ENCODE results near the gene MBOAT2. TPM values are rescaled to one million over a fixed set of nuclear protein-coding genes. Genes with fewer than 3 reads are reported as not detected.

MBOAT2 gene
- total RNA-seq, 1 experiment from 2014 or later: 30.7 TPM

DNA sequence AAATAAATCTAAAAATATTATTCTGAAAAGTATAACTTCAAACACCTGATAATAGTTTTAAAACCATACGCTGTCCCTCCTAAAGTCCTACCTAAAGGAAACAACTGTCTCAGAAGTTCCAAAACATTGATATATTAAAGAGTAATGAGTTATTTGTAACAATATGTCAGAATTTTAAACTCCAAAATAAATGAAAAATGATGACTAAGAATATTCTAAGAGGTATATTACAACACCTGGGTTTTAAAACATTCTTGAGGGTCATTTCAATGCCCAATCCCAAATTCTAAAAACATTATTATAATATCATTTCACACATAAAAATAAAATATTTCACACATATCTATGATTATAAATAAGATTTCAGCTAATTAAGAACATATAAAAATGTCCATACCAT is 186.3 kb downstream of the MBOAT2 start:
- Histone ChIP-seq H3K27me3 (ENCODE audit: low read length) (no peaks in the 10 kb centered on the region), H3K79me2 (ENCODE audit: low read length) (no peaks in the 10 kb centered on the region), H3K9me3 (ENCODE audit: low read length) (no peaks in the 10 kb centered on the region), H4K20me1 (ENCODE audit: low read length) (no peaks in the 10 kb centered on the region), H3K4me2 (ENCODE audit: low read length) (no peak overlapping the region), H3K9ac (ENCODE audit: low read length) (no peak overlapping the region), H3K36me3 (ENCODE audit: low read depth, low read length) (no peaks in the 10 kb centered on the region; the same call in none of the 2 replicates), H3K27ac (ENCODE audit: low read length) (no peak overlapping the region), H3K4me1 (ENCODE audit: insufficient read depth, low read length) (0 out of 2 replicates have a peak, but pooled peaks cover 4% of the 10 kb centered on the region), H3K4me3 (ENCODE audit: low read length) (no peak overlapping the region), H3F3A (ENCODE audit: low read length, unreplicated experiment) (no peaks in the 10 kb centered on the region), H3K9me2 (replicated peaks; ENCODE audit: low read length) (no peaks in the 10 kb centered on the region), H2AFZ (ENCODE audit: low read length) (no peak overlapping the region)
- no peak for DNase-seq
- ChIA-PET CTCF (no interaction called here), POLR2A (ENCODE audit: unreplicated experiment) (no interaction called here)
- BruUV-seq (replicated peaks): no TSS peak
- no peak for ATAC-seq
- TF ChIP-seq, protein P1, sequence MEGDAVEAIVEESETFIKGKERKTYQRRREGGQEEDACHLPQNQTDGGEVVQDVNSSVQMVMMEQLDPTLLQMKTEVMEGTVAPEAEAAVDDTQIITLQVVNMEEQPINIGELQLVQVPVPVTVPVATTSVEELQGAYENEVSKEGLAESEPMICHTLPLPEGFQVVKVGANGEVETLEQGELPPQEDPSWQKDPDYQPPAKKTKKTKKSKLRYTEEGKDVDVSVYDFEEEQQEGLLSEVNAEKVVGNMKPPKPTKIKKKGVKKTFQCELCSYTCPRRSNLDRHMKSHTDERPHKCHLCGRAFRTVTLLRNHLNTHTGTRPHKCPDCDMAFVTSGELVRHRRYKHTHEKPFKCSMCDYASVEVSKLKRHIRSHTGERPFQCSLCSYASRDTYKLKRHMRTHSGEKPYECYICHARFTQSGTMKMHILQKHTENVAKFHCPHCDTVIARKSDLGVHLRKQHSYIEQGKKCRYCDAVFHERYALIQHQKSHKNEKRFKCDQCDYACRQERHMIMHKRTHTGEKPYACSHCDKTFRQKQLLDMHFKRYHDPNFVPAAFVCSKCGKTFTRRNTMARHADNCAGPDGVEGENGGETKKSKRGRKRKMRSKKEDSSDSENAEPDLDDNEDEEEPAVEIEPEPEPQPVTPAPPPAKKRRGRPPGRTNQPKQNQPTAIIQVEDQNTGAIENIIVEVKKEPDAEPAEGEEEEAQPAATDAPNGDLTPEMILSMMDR (conservative IDR thresholded peaks at IDR 0.05; ENCODE audit: low read depth, low read length): no peak
- TF ChIP-seq EZH2phosphoT487 (IDR thresholded peaks at IDR 0.05; ENCODE audit: borderline replicate concordance, low read length): no peak
- no peak for TF ChIP-seq EZH2 (IDR thresholded peaks at IDR 0.05; ENCODE audit: low read length, unreplicated experiment)
- intact Hi-C loops (cut with micrococcal nuclease): no loop called here

- no peaks in the 10 kb centered on the region for H3K27me3 ChIP-seq (ENCODE audit: low read length)
- BruUV-seq (replicated peaks): no TSS peak
- no peaks in the 10 kb centered on the region for H3K9me3 ChIP-seq (ENCODE audit: low read length)
- no peak overlapping the region for H3K4me3 ChIP-seq (ENCODE audit: low read length)
- no peak overlapping the region for H3K4me2 ChIP-seq (ENCODE audit: low read length)
- peaks cover 19% of the 10 kb centered on the region for H3F3A ChIP-seq (ENCODE audit: low read length, unreplicated experiment)
- no peaks in the 10 kb centered on the region for H3K79me2 ChIP-seq (ENCODE audit: low read length)
- peaks cover 23% of the 10 kb centered on the region for H3K4me1 ChIP-seq (ENCODE audit: insufficient read depth, low read length)
- no peaks in the 10 kb centered on the region for H3K9me2 ChIP-seq (replicated peaks; ENCODE audit: low read length)
- POLR2A ChIA-PET (ENCODE audit: unreplicated experiment): no interaction called here
- TF ChIP-seq, protein P1 (conservative IDR thresholded peaks at IDR 0.05; ENCODE audit: low read depth, low read length): no peak
- TF ChIP-seq EZH2phosphoT487 (IDR thresholded peaks at IDR 0.05; ENCODE audit: borderline replicate concordance, low read length): no peak
- no peak for TF ChIP-seq EZH2 (IDR thresholded peaks at IDR 0.05; ENCODE audit: low read length, unreplicated experiment)
- peaks cover 34% of the 10 kb centered on the region for H3K36me3 ChIP-seq (ENCODE audit: low read depth, low read length)
- H3K27ac ChIP-seq (ENCODE audit: low read length): no peak overlapping the region
- H3K9ac ChIP-seq (ENCODE audit: low read length): no peak overlapping the region
- intact Hi-C loops (cut with micrococcal nuclease): no loop called here
- no peak for ATAC-seq
- CTCF ChIA-PET: no interaction called here
- DNase-seq: no peak
- H4K20me1 ChIP-seq (ENCODE audit: low read length): no peaks in the 10 kb centered on the region
- H2AFZ ChIP-seq (ENCODE audit: low read length): no peak overlapping the region
Observed at GRCh38 chr2:8806885-8807704, 196.4 kb downstream of the MBOAT2 start.
